LoVo (cell line): ENCODE results near the gene CACNB2.
"Not testable (repeated sequence)": the region's sequence is repeated elsewhere in the genome, so short reads cannot be mapped to it uniquely, and the experiment has no call there.

Experiments
- DNase-seq: peaks from one replicate; pipeline ENCODE4 v3.0.0-alpha.2; 2016; ENCODE audit warnings: low spot score

Gene CACNB2

GRCh38 chr10:18145652-18146051, 5.4 kb downstream of the CACNB2 start:
- DNase-seq: no peak

GRCh38 chr10:18149196-18149800, 9.1 kb downstream of the CACNB2 start:
- no peak for DNase-seq

GRCh38 chr10:18151356-18151890, 11.2 kb downstream of the CACNB2 start:
- DNase-seq: no peak

- not testable (repeated sequence) for DNase-seq
Observed at GRCh38 chr10:18153381-18153780, 13.2 kb downstream of the CACNB2 start.

- no peak for DNase-seq
Observed at GRCh38 chr10:18155321-18155720, 15.1 kb downstream of the CACNB2 start.

GRCh38 chr10:18156797-18157196, 16.6 kb downstream of the CACNB2 start:
- not testable (repeated sequence) for DNase-seq

- DNase-seq: peak; percentile 58
Observed at GRCh38 chr10:18157881-18158280, 17.7 kb downstream of the CACNB2 start.

- DNase-seq: no peak
Observed at GRCh38 chr10:18158773-18159265, 18.6 kb downstream of the CACNB2 start.

GRCh38 chr10:18159557-18159956, 19.3 kb downstream of the CACNB2 start:
- no peak for DNase-seq

- DNase-seq: no peak
Observed at GRCh38 chr10:18162021-18162627, 21.9 kb downstream of the CACNB2 start.

GRCh38 chr10:18164093-18164492, 23.9 kb downstream of the CACNB2 start:
- DNase-seq: no peak

GRCh38 chr10:18164748-18165361, 24.6 kb downstream of the CACNB2 start:
- no peak for DNase-seq

- peak; percentile 34 for DNase-seq
Observed at GRCh38 chr10:18178854-18179483, 38.7 kb downstream of the CACNB2 start.

- DNase-seq: no peak
Observed at GRCh38 chr10:18179891-18180290, 39.7 kb downstream of the CACNB2 start.

- not testable (repeated sequence) for DNase-seq
Observed at GRCh38 chr10:18181382-18181781, 41.2 kb downstream of the CACNB2 start.

- no peak for DNase-seq
Observed at GRCh38 chr10:18185621-18186020, 45.4 kb downstream of the CACNB2 start.

- no peak for DNase-seq
Observed at GRCh38 chr10:18190840-18191239, 50.6 kb downstream of the CACNB2 start.

- no peak for DNase-seq
Observed at GRCh38 chr10:18194634-18195033, 54.4 kb downstream of the CACNB2 start.

GRCh38 chr10:18195060-18195799, 55.0 kb downstream of the CACNB2 start:
- no peak for DNase-seq

- no peak for DNase-seq
Observed at GRCh38 chr10:18196806-18197550, 56.8 kb downstream of the CACNB2 start.

GRCh38 chr10:18197706-18198105, 57.5 kb downstream of the CACNB2 start:
- no peak for DNase-seq
